Urothelium cell line (cell line): ENCODE measurements around the gene APRT.
"Not testable (repeated sequence)": the region's sequence is repeated elsewhere in the genome, so short reads cannot be mapped to it uniquely, and the experiment has no call there.

Source experiments
- DNase-seq: peaks from one replicate; pipeline ENCODE4 v3.0.0; 2011; ENCODE audit warnings: low spot score, mixed read lengths
- FAIRE-seq: peaks from 2 replicates; lab custom pipeline; 2011; peaks lifted over from hg19 to GRCh38; lab: Jason Lieb, UNC

Gene APRT

GRCh38 chr16:88823646-88824045, 11.9 kb upstream of the APRT start:
- not testable (repeated sequence) for DNase-seq, FAIRE-seq

GRCh38 chr16:88822281-88823040, 10.7 kb upstream of the APRT start:
- FAIRE-seq, result no peak

GRCh38 chr16:88821168-88821850, 9.6 kb upstream of the APRT start:
- DNase-seq (no peak), FAIRE-seq (no peak)

More at GRCh38 chr16:88822281-88823040, 10.7 kb upstream of the APRT start:
- DNase-seq, result no peak

GRCh38 chr16:88820385-88821025, 8.8 kb upstream of the APRT start:
- FAIRE-seq (no peak), DNase-seq (no peak)

GRCh38 chr16:88819126-88819525, 7.4 kb upstream of the APRT start:
- DNase-seq (no peak), FAIRE-seq (no peak)

GRCh38 chr16:88818575-88818874, 6.8 kb upstream of the APRT start:
- DNase-seq, result no peak
- FAIRE-seq, result no peak

- DNase-seq (no peak), FAIRE-seq (no peak)
Measured at GRCh38 chr16:88817785-88818574, 6.3 kb upstream of the APRT start.

GRCh38 chr16:88816736-88817535, 5.2 kb upstream of the APRT start:
- DNase-seq (no peak), FAIRE-seq (no peak)

- peak; percentile 81 for FAIRE-seq
Measured at GRCh38 chr16:88815901-88816589, 4.3 kb upstream of the APRT start.

GRCh38 chr16:88815227-88815626, 3.5 kb upstream of the APRT start:
- FAIRE-seq (no peak), DNase-seq (no peak)

More at GRCh38 chr16:88815901-88816589, 4.3 kb upstream of the APRT start:
- DNase-seq, result peak; percentile 52

- FAIRE-seq, result no peak
Measured at GRCh38 chr16:88814144-88814502, 2.4 kb upstream of the APRT start.

GRCh38 chr16:88813269-88814143, 1.8 kb upstream of the APRT start:
- FAIRE-seq, result no peak
- no peak for DNase-seq

More at GRCh38 chr16:88814144-88814502, 2.4 kb upstream of the APRT start:
- DNase-seq, result no peak

- FAIRE-seq (no peak), DNase-seq (no peak)
Measured at GRCh38 chr16:88812513-88813268, 963 bp upstream of the APRT start.

GRCh38 chr16:88810912-88811768, 588 bp downstream of the APRT start:
- FAIRE-seq, result no peak

GRCh38 chr16:88810166-88810911, 1.4 kb downstream of the APRT start:
- FAIRE-seq (no peak), DNase-seq (peak; percentile 21)

More at GRCh38 chr16:88810912-88811768, 588 bp downstream of the APRT start:
- DNase-seq, result peak; percentile 71

GRCh38 chr16:88809676-88810165, 2.0 kb downstream of the APRT start:
- DNase-seq (no peak), FAIRE-seq (no peak)
